Measurements from ENCODE around the gene SMIM1.

DNA sequence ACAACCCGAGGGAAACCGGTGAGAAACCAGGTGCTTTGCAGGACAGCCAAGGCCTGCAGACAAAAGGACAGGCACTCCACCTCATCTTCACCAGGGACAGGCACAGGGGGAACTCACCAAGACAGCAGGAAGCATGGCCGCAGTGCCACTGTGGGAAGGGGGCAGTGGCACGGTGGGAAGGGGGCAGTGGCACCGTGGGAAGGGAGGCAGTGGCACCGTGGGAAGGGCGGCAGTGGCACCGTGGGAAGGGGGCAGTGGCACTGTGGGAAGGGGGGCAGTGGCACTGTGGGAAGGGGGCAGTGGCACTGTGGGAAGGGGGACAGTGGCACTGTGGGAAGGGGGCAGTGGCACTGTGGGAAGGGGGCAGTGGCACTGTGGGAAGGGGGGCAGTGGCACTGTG is 52.1 kb downstream of the SMIM1 start:
- TF ChIP-seq POLR2A (IDR thresholded peaks at IDR 0.05; ENCODE audit: low read depth, low read length) (no peak), FOS (IDR thresholded peaks at IDR 0.05; ENCODE audit: borderline replicate concordance, insufficient read depth, low read length) (no peak), EZH2 (IDR thresholded peaks at IDR 0.05; ENCODE audit: borderline replicate concordance, low read depth, low read length, severe bottlenecking) (no peak), POLR2AphosphoS5 (IDR thresholded peaks at IDR 0.05; ENCODE audit: insufficient read depth, low read depth, low read length) (no peak), JUN (IDR thresholded peaks at IDR 0.05; ENCODE audit: borderline replicate concordance, insufficient read depth, insufficient read length, low read depth) (no peak), GATA2 (IDR thresholded peaks at IDR 0.05; ENCODE audit: insufficient read depth, insufficient read length, low read depth, low read length) (no peak)
- TF ChIP-seq, protein P1, sequence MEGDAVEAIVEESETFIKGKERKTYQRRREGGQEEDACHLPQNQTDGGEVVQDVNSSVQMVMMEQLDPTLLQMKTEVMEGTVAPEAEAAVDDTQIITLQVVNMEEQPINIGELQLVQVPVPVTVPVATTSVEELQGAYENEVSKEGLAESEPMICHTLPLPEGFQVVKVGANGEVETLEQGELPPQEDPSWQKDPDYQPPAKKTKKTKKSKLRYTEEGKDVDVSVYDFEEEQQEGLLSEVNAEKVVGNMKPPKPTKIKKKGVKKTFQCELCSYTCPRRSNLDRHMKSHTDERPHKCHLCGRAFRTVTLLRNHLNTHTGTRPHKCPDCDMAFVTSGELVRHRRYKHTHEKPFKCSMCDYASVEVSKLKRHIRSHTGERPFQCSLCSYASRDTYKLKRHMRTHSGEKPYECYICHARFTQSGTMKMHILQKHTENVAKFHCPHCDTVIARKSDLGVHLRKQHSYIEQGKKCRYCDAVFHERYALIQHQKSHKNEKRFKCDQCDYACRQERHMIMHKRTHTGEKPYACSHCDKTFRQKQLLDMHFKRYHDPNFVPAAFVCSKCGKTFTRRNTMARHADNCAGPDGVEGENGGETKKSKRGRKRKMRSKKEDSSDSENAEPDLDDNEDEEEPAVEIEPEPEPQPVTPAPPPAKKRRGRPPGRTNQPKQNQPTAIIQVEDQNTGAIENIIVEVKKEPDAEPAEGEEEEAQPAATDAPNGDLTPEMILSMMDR (IDR thresholded peaks at IDR 0.05; ENCODE audit: extremely low read depth in 1 of 2, insufficient read depth in 1 of 2, low read depth in 1 of 2, low read length in 2 of 2), result no peak
- TF ChIP-seq, protein P2, sequence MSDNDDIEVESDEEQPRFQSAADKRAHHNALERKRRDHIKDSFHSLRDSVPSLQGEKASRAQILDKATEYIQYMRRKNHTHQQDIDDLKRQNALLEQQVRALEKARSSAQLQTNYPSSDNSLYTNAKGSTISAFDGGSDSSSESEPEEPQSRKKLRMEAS (IDR thresholded peaks at IDR 0.05; ENCODE audit: insufficient read depth, insufficient read length), result no peak

Data from endothelial cell of umbilical vein (primary cell).